Subcutaneous abdominal adipose tissue (tissue), 5 donors: Measurements from ENCODE around the gene PRKCE.

Experiments used
- H3K27ac ChIP-seq: one replicate; pipeline ENCODE4 v1.7.0; 2013; ENCODE audit warnings: low read depth, mild to moderate bottlenecking, inconsistent platforms, low read length, moderate library complexity
- H3K27me3 ChIP-seq, 5 donors: one replicate each; pipeline ENCODE4 v1.7.0; 2013; ENCODE audit warnings: low read length in 5 of 5, inconsistent platforms in 1 of 5; ENCODE audit not compliant: control insufficient read depth in 5 of 5, insufficient read depth in 4 of 5
- H3K36me3 ChIP-seq, 5 donors: one replicate each; pipeline ENCODE4 v1.7.0; 2013; ENCODE audit warnings: low read length in 5 of 5; ENCODE audit not compliant: control insufficient read depth in 5 of 5, insufficient read depth in 5 of 5
- H3K4me1 ChIP-seq, 5 donors: one replicate each; pipeline ENCODE4 v1.7.0; 2013; ENCODE audit warnings: low read length in 5 of 5, mild to moderate bottlenecking in 3 of 5, moderate library complexity in 1 of 5; ENCODE audit not compliant: control insufficient read depth in 5 of 5, insufficient read depth in 5 of 5
- H3K4me3 ChIP-seq, 5 donors: one replicate each; pipeline ENCODE4 v1.7.0; 2013; ENCODE audit warnings: low read length in 5 of 5, low read depth in 1 of 5
- H3K9ac ChIP-seq, 5 donors: one replicate each; pipeline ENCODE4 v1.7.0; 2013; ENCODE audit warnings: low read length in 5 of 5, mild to moderate bottlenecking in 4 of 5, moderate library complexity in 3 of 5
- H3K9me3 ChIP-seq, 5 donors: one replicate each; pipeline ENCODE4 v1.7.0; 2013; ENCODE audit warnings: low read length in 5 of 5; ENCODE audit not compliant: control insufficient read depth in 5 of 5
- donor health status: healthy.
- donor health status: healthy.
- donor health status: healthy.
- donor health status: healthy.
- donor health status: healthy.

The PRKCE gene

GRCh38 chr2:45716915-45717314 lies 65.4 kb downstream of the PRKCE start:
- Histone ChIP-seq H3K4me1 (peaks cover 0 to 3% (median 0%) of the 10 kb centered on the region in 5 donors), H3K27me3 (no peaks in the 10 kb centered on the region), H3K36me3 (no peaks in the 10 kb centered on the region), H3K4me3 (no peak overlapping the region), H3K9ac (no peak overlapping the region), H3K27ac (no peak overlapping the region), H3K9me3 (no peaks in the 10 kb centered on the region)

GRCh38 chr2:45720210-45720609 lies 68.7 kb downstream of the PRKCE start:
- Histone ChIP-seq H3K9me3 (no peaks in the 10 kb centered on the region), H3K9ac (no peak overlapping the region), H3K4me1 (peaks cover 0 to 15% (median 10%) of the 10 kb centered on the region in 5 donors), H3K36me3 (no peaks in the 10 kb centered on the region), H3K27me3 (no peaks in the 10 kb centered on the region), H3K4me3 (no peak overlapping the region), H3K27ac (no peak overlapping the region)

- Histone ChIP-seq H3K9me3 (no peaks in the 10 kb centered on the region), H3K9ac (no peak overlapping the region), H3K27ac (no peak overlapping the region), H3K4me1 (peaks cover 0 to 15% (median 10%) of the 10 kb centered on the region in 5 donors), H3K36me3 (no peaks in the 10 kb centered on the region), H3K27me3 (no peaks in the 10 kb centered on the region), H3K4me3 (no peak overlapping the region)
Observed at GRCh38 chr2:45721150-45721549, 69.7 kb downstream of the PRKCE start.

GRCh38 chr2:45722477-45722876 lies 71.0 kb downstream of the PRKCE start:
- H3K27ac ChIP-seq = no peak overlapping the region

GRCh38 chr2:45723857-45724256 lies 72.4 kb downstream of the PRKCE start:
- Histone ChIP-seq H3K4me3 (no peak overlapping the region), H3K36me3 (no peaks in the 10 kb centered on the region), H3K9ac (no peak overlapping the region), H3K4me1 (peaks cover 0 to 15% (median 10%) of the 10 kb centered on the region in 5 donors), H3K27me3 (no peaks in the 10 kb centered on the region), H3K27ac (no peak overlapping the region), H3K9me3 (no peaks in the 10 kb centered on the region)

More at GRCh38 chr2:45722477-45722876, 71.0 kb downstream of the PRKCE start:
- no peaks in the 10 kb centered on the region for H3K27me3 ChIP-seq
- no peak overlapping the region for H3K4me3 ChIP-seq
- H3K9me3 ChIP-seq = no peaks in the 10 kb centered on the region
- H3K4me1 ChIP-seq = peaks cover 0 to 15% (median 10%) of the 10 kb centered on the region in 5 donors
- H3K9ac ChIP-seq = no peak overlapping the region
- no peaks in the 10 kb centered on the region for H3K36me3 ChIP-seq

- Histone ChIP-seq H3K9me3 (no peaks in the 10 kb centered on the region), H3K9ac (no peak overlapping the region), H3K4me3 (no peak overlapping the region), H3K27me3 (no peaks in the 10 kb centered on the region), H3K36me3 (no peaks in the 10 kb centered on the region), H3K27ac (no peak overlapping the region), H3K4me1 (peaks cover 0 to 15% (median 10%) of the 10 kb centered on the region in 5 donors)
Observed at GRCh38 chr2:45724335-45724734, 72.9 kb downstream of the PRKCE start.

GRCh38 chr2:45725731-45726130 lies 74.3 kb downstream of the PRKCE start:
- Histone ChIP-seq H3K4me3 (no peak overlapping the region), H3K36me3 (no peaks in the 10 kb centered on the region), H3K27me3 (no peaks in the 10 kb centered on the region), H3K9me3 (no peaks in the 10 kb centered on the region), H3K27ac (no peak overlapping the region), H3K9ac (no peak overlapping the region), H3K4me1 (peaks cover 0 to 15% (median 10%) of the 10 kb centered on the region in 5 donors)

- H3K9ac ChIP-seq = no peak overlapping the region
- H3K4me3 ChIP-seq = no peak overlapping the region
- H3K36me3 ChIP-seq = no peaks in the 10 kb centered on the region
- peaks cover 0 to 15% (median 10%) of the 10 kb centered on the region in 5 donors for H3K4me1 ChIP-seq
- no peak overlapping the region for H3K27ac ChIP-seq
- H3K9me3 ChIP-seq = no peaks in the 10 kb centered on the region
- H3K27me3 ChIP-seq = no peaks in the 10 kb centered on the region
Observed at GRCh38 chr2:45726188-45726587, 74.7 kb downstream of the PRKCE start.

GRCh38 chr2:45728458-45728942 lies 77.0 kb downstream of the PRKCE start:
- H3K9ac ChIP-seq = no peak overlapping the region
- H3K4me3 ChIP-seq = no peak overlapping the region
- no peaks in the 10 kb centered on the region for H3K9me3 ChIP-seq
- H3K27ac ChIP-seq = no peak overlapping the region
- H3K4me1 ChIP-seq = peaks cover 0 to 9% (median 5%) of the 10 kb centered on the region in 5 donors
- H3K27me3 ChIP-seq = no peaks in the 10 kb centered on the region
- H3K36me3 ChIP-seq = no peaks in the 10 kb centered on the region

GRCh38 chr2:45729753-45730512 lies 78.5 kb downstream of the PRKCE start:
- Histone ChIP-seq H3K27ac (no peak overlapping the region), H3K4me1 (no peaks in the 10 kb centered on the region), H3K36me3 (no peaks in the 10 kb centered on the region), H3K9ac (no peak overlapping the region), H3K27me3 (no peaks in the 10 kb centered on the region), H3K9me3 (no peaks in the 10 kb centered on the region), H3K4me3 (no peak overlapping the region)
